ENCODE results near the gene ZKSCAN1.

ZKSCAN1 gene

DNA sequence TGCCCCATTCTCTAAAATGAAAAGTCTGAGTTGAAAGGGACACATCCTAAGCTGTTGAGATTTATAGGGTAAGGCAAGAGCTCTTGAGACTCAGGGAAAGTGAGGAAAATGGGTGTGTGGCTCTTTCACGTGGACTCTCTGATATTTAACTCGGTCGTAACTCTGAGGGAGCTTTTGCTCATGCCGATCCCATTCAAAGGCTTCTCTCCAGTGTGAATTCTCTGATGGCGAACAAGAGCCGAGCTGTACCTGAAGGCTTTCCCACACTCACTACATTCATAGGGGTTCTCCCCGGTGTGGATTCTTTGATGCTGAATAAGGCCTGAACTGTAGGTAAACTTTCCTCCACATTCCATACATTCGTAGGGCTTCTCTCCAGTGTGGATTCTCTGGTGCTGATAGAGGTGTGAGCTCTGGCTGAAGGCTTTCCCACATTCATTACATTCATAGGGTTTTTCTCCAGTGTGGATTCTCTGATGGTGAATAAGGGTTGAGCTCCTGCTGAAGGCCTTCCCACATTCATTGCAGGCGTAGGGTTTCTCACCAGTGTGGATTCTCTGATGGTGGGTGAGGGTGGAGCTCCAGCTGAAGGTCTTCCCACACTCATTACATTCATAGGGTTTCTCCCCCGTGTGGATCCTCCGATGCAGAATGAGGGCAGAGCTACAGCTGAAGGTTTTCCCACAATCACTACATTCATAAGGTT lies 55.8 kb downstream of the ZKSCAN1 start:
- no peak for DNase-seq
- TF ChIP-seq POLR2A (IDR thresholded peaks at IDR 0.05; ENCODE audit: low read length) (no peak), GATA1 (IDR thresholded peaks at IDR 0.05; ENCODE audit: low read depth, low read length) (no peak)

DNA sequence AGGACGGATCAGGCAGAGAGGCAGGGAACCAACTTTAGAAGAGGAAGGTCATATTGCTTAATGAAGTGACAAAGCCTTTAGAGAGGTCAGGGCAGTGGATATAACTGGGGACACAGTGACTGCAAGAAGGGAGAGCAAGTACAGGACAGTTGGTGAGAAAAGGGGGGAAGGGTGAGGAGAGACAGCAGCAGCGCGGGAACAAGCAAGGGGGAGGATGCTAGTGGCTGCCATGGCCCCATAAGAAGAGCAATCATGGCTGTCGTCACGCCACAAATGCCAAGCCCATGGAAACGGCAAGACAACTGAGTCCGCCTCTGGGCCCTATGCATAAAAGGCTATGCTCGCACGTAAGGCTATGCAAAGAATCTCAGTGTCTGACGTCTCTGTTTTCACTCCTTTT lies 57.1 kb downstream of the ZKSCAN1 start:
- TF ChIP-seq GATA1 (IDR thresholded peaks at IDR 0.05; ENCODE audit: low read depth, low read length) = no peak
- no peak for TF ChIP-seq POLR2A (IDR thresholded peaks at IDR 0.05; ENCODE audit: low read length)
- no peak for DNase-seq

DNA sequence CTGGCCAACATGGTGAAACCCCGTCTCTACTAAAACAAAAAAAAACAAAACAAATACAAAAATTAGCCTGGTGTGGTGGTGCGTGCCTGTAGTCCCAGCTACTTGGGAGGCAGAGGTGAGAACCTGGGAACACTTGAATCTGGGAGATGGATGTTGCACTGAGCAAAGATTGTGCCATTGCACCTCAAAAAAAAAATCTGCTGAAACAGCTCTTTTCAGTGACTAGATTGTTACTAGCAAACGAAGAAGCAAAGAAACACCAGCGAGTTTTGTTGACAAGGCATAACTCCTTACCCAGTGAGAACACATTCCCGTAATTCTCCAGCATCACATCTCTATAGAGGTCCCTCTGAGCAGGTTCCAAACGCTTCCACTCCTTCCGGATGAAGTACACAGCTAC lies 59.4 kb downstream of the ZKSCAN1 start:
- DNase-seq = no peak
- TF ChIP-seq POLR2A (IDR thresholded peaks at IDR 0.05; ENCODE audit: low read length) (no peak), GATA1 (IDR thresholded peaks at IDR 0.05; ENCODE audit: low read depth, low read length) (no peak)

DNA sequence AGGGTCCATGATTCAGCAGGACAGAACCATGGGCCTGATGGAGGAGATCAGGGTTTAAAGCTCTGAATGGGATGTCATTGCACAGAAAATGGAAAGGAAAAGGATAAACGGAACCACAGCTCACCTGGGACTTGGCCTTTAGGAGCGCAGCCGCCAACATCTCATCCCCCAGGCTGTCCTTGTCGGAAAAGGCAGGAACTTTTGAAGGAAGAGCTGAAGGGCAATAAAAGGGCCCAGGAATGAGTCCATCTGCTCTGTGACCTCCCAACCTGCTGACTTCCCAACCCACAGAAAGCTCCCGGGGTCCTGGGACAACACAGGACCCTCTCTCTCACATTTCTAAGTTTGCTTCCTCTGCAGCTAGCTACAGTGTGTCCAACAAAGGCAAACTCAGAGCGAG lies 60.0 kb downstream of the ZKSCAN1 start:
- TF ChIP-seq POLR2A (IDR thresholded peaks at IDR 0.05; ENCODE audit: low read length) (no peak), GATA1 (IDR thresholded peaks at IDR 0.05; ENCODE audit: low read depth, low read length) (no peak)
- DNase-seq = no peak

DNA sequence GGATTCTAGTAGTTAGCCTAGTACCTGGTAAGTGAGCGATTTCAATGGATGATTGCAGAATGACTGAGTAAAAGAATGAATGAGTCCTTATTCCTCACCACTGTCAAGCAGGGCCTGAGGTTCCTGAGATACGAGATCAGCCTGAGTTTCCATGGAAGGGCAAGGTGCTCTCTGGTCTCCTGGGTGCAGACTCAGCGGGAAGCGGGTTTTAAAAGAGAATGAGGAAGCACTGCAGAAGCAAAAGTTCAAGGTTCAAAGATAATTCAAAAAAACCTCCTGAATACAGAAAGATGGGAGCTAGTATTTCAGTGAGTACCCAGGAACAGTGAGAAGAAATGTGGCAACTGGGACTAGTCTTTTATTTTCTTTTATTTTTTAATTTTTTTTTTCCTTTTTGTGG lies 61.8 kb downstream of the ZKSCAN1 start:
- DNase-seq = no peak
- TF ChIP-seq POLR2A (IDR thresholded peaks at IDR 0.05; ENCODE audit: low read length) (no peak), GATA1 (IDR thresholded peaks at IDR 0.05; ENCODE audit: low read depth, low read length) (no peak)

DNA sequence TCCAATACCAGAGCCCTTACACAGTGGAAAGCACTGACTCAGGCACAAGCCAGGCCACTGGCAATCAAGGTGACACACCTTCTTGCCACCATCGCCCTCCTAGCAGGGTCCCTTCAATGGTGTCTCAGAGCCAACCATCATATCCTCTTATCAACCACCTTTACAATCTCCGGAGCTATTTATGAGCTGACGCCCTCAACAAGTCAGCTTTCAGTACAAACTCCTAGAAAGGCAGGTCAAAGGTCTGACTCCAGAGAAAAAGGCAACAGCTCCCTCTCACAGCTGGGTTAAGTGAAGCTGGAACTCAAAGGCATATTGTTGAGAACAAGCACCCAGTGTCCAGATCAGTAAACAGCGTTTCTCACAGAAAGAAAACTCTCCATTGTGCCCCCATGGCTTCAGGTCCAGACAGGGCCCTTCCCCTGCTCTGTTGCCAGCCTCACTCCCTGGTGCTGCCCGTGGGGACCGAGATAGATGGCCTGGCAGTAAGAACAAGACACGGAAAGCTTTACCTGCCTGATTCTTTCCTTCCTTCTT lies 63.7 kb downstream of the ZKSCAN1 start:
- TF ChIP-seq GATA1 (IDR thresholded peaks at IDR 0.05; ENCODE audit: low read depth, low read length) (no peak), POLR2A (IDR thresholded peaks at IDR 0.05; ENCODE audit: low read length) (no peak)
- DNase-seq = no peak

DNA sequence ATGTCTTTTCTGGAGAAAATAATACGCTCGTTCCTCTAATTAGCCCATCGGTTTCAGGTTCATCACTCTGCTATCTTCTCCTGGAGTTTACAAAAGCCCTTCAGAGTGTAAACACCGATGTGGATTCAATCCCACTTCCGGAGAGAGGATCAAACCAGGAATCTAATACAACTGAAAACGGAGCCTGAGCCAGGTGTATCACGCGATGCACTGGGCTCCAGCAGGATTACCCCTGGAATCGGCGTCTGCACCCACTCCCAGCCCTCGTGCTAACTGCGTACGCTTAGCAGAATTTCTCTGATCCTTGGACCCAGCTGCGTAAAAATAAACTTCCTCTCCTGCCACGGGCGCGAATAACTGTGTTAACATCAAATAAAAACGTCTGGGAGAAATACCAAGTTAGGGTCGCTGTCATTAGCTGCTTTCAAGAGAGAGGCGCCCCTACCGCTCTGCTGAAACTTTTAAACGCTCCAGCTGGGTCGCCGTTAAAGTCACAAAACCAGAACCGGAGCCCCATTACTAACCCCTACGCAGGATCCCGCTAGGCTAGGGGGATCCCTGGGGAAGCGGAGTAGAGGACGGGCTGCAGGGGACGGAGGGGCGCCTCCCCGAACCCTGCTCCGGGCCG lies 65.6 kb downstream of the ZKSCAN1 start:
- DNase-seq = peak; percentile 63 to 67
- no peak for TF ChIP-seq POLR2A (IDR thresholded peaks at IDR 0.05; ENCODE audit: low read length)
- TF ChIP-seq GATA1 (IDR thresholded peaks at IDR 0.05; ENCODE audit: low read depth, low read length) = no peak

DNA sequence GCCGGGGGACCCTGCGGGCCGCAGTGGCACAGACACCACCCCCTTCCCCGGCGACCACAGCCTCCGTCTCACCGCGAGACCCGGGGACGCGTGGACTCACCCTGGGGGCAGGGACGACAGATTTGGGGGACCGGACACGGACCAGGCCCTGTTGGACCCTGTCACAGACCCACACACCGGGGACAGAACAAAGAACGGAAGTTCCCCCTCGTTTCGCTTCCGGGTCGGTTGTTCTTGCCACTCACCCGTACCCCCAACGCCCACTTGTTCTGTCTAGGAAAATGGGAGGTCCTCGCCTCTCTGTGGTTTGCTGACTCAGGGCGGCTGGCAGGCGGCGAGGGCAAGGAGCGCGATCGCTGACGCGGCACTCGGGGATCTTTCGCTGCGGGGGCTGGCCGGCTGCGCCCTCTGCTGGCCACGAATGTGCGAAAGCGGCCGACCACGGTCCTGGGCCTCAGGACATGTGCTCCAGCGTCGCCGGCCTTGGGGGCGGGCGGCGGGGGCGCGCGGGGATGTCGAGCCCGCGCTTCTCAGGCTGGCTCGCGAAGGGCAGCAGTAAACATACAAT lies 66.2 kb downstream of the ZKSCAN1 start, which contains the start of gene ZNF3:
ZNF3 (minus strand) TSS at position 189 of the 568 bp plus-strand sequence. CDS start 4,366 bp downstream, outside the sequence.
- TF ChIP-seq GATA1 (IDR thresholded peaks at IDR 0.05; ENCODE audit: low read depth, low read length) = no peak
- peak; percentile 86 for TF ChIP-seq POLR2A (IDR thresholded peaks at IDR 0.05; ENCODE audit: low read length)

DNA sequence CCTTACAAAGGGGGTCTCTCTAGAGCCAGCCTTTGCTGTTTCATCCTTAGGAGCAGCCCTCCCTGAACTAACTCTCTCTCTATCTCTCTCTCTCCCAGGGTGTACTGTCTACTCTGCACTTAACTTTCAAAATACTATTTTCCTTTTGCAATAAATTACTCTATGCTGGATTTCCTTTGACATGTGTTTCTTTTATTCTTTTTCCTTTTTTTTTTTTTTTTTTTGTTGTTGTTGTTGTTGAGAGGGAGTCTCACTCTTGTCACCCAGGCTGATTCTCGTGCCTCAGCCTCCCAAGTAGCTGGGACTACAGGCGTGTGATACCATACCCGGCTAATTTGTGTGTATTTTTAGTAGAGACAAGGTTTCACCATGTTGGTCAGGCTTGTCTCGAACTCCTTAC lies 67.6 kb downstream of the ZKSCAN1 start:
- no peak for TF ChIP-seq POLR2A (IDR thresholded peaks at IDR 0.05; ENCODE audit: low read length)
- TF ChIP-seq GATA1 (IDR thresholded peaks at IDR 0.05; ENCODE audit: low read depth, low read length) = no peak
- DNase-seq = no peak

More for the DNA sequence above, 66.2 kb downstream of the ZKSCAN1 start, which contains the start of gene ZNF3:
- DNase-seq = peak; percentile 100

DNA sequence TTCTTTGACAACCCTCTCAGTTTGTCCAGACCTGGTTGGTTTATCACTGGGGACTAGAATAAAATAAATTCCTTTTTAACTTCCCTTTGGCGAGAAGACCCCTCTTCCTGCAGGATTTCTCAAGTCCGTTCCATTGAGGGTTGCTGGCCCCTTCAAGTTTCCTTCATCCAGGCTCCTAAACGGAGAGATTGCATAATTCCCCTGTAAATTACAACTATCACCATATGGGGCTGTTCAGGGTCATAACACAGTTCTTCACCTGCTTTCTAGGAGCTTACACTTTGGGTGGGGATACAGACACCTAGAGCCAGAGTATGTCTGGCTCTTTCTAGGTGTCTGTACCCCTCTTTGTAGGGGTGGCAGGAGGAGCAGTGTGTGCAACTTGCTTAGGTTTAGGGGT lies 70.1 kb downstream of the ZKSCAN1 start:
- DNase-seq = no peak
- no peak for TF ChIP-seq POLR2A (IDR thresholded peaks at IDR 0.05; ENCODE audit: low read length)
- TF ChIP-seq GATA1 (IDR thresholded peaks at IDR 0.05; ENCODE audit: low read depth, low read length) = no peak

DNA sequence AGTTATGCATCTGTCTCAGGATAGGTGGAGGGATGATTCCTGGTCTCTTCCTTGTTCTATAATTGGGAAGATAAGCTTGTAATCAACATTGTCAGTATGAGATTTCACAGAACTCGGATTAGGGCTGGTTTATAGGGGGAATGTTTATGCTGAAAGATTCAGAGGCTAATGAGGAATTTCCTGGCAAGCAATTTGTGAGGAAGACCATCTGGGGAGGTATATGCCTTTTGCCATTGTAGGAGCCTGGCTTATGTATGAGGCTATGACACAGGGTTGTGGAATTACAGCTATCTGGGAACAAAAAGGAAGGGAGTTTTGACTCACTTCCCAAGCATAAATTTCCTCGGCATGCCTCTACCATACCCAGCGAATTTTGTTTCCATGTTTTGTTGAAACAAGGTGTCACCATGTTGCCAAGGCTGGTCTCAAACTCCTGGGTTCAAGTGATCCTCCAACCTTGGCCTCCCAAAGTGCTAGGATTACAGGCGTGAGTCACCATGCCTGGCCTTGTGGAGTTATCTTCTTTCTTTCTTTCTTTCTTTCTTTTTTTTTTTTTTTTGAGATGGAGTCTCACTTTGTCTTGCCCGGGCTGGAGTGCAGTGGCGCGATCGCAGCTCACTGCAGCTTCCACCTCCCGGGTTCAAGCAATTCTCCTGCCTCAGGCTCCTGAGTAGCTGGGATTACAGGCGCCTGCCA lies 71.8 kb downstream of the ZKSCAN1 start:
- no peak for TF ChIP-seq GATA1 (IDR thresholded peaks at IDR 0.05; ENCODE audit: low read depth, low read length)
- no peak for DNase-seq

DNA sequence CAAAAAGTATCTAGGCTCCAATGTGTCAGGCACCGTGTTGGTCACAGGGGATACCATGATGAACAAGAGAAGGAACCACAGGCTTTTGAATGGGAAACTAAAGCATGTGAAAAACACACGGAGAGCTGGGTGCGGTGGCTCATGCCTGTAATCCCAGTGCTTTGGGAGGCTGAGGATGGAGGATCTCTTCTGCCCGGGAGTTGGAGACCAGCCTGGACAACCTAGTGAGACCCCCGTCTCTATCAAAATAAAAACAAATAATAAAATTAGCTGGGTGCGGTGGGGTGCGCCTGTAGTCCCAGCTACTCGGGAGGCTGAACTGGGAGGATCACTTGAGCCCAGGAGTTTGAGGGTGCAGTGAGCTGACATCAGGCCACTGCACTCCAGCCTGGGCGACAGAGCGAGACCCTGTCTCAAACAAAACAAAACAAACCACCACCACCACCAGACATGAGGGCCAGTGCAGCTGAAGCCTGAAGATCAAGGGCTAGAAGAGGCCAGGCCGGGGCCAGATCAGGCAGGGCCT lies 72.8 kb downstream of the ZKSCAN1 start:
- TF ChIP-seq GATA1 (IDR thresholded peaks at IDR 0.05; ENCODE audit: low read depth, low read length) (no peak), POLR2A (IDR thresholded peaks at IDR 0.05; ENCODE audit: low read length) (no peak)
- DNase-seq = no peak

DNA sequence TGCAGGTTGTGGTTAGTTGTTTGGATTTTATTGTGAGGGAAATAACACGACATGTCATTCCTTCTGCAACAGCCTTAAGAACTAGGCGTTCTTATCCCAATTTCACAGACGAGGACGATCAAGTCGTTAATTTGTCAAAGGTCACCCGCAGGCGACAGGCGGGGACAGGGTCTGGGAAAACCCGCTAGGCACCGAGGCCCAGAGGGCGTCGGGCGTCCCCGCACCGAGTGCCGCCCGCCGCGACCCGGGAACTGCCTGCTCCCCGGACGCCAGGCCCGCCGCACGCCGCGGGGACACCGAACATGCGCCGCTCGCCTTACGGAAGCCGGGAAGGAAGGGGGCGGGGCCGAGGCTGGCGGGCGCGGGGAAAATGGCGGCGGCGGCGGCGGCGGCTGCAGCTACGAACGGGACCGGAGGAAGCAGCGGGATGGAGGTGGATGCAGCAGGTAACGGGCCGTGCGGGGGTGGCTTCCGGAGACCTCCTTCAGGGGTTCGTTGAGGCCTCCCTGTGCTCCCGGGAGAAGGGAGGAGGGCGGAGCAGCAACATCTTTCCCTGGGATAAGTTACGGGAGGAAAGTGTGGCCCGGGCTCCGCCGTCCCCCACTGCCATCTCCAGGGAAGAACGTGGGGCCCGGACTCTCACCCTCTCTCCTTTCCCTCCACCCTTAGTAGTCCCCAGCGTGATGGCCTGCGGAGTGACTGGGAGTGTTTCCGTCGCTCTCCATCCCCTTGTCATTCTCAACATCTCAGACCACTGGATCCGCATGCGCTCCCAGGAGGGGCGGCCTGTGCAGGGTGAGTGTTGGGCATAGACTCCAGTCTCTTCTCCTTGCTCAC lies 73.4 kb downstream of the ZKSCAN1 start, which contains the start of gene COPS6:
COPS6 (plus strand) TSS at position 349 of the 837 bp plus-strand sequence; CDS start at position 371, 22 bp downstream.
- DNase-seq = peak; percentile 90 to 94
- TF ChIP-seq POLR2A (IDR thresholded peaks at IDR 0.05; ENCODE audit: low read length) = peak; percentile 79
- TF ChIP-seq GATA1 (IDR thresholded peaks at IDR 0.05; ENCODE audit: low read depth, low read length) = no peak

All from erythroblast (primary cell).